Large intestine (tissue), 12 donors: ENCODE results near the gene CAMK1. TPM values are rescaled to one million over a fixed set of nuclear protein-coding genes. Genes with fewer than 3 reads are reported as not detected.

Source experiments
- DNase-seq, 2 donors: peaks; one replicate each; pipeline versions ENCODE4 v3.0.0 to v3.0.0-alpha.2; 2013
- H3K27ac ChIP-seq: one replicate; pipeline ENCODE4 v1.5.1; 2013; ENCODE audit warnings: low read length
- H3K27me3 ChIP-seq: 2 replicates; pipeline ENCODE4 v1.6.1; 2013; ENCODE audit warnings: low read length; ENCODE audit not compliant: control insufficient read depth, insufficient read depth
- H3K36me3 ChIP-seq: 2 replicates; pipeline ENCODE4 v1.6.1; 2013; ENCODE audit warnings: low read length; ENCODE audit not compliant: control insufficient read depth, insufficient read depth
- H3K4me1 ChIP-seq: one replicate; pipeline ENCODE4 v1.6.1; 2013; ENCODE audit warnings: low read length; ENCODE audit not compliant: control insufficient read depth, insufficient read depth
- H3K4me3 ChIP-seq: one replicate; pipeline ENCODE4 v1.5.1; 2013; ENCODE audit warnings: low read length
- H3K9me3 ChIP-seq: one replicate; pipeline ENCODE4 v1.6.1; 2013; ENCODE audit warnings: mild to moderate bottlenecking, low read depth, low read length, moderate library complexity; ENCODE audit not compliant: control insufficient read depth
- WGBS: methylation state at CpG from one replicate; pipeline ENCODE4 v1.1.5; 2013; ENCODE audit warnings: low lambda C conversion rate; ENCODE audit not compliant: insufficient coverage; 5-methylcytosine and 5-hydroxymethylcytosine counted together
- long read RNA-seq, 11 donors: transcript quantifications; one replicate each; lab custom pipeline, GENCODE V29; 2026
- polyA plus RNA-seq: library from polyadenylated mRNA; unstranded; fragments of 120-200 nt; gene quantifications from one replicate; pipeline ENCODE4 v1.2.1, GENCODE V29; 2013

Gene CAMK1
- 36.9 TPM for polyA plus RNA-seq
- long read RNA-seq, donor 1, partial matches to known transcripts, result 0 of 4 reads
- long read RNA-seq, donor 1, other reads (novel, unspliced or antisense), result 0 of 4 reads
- long read RNA-seq, donor 2, transcript CAMK1-201 (12 exons, 1,488 nt), result major isoform, 7 of 119 reads
- long read RNA-seq, donor 2, partial matches to known transcripts, result 55 of 119 reads
- long read RNA-seq, donor 2, other reads (novel, unspliced or antisense), result 56 of 119 reads
- long read RNA-seq, donor 3, result 0 reads
- long read RNA-seq, donor 4, result 0 reads
- long read RNA-seq, donor 5, transcript CAMK1-201 (12 exons, 1,488 nt), result major isoform, 5 of 6 reads
- long read RNA-seq, donor 5, partial matches to known transcripts, result 0 of 6 reads
- long read RNA-seq, donor 5, other reads (novel, unspliced or antisense), result 0 of 6 reads
- long read RNA-seq, donor 6, transcript CAMK1-201 (12 exons, 1,488 nt), result major isoform, 14 of 17 reads
- long read RNA-seq, donor 6, partial matches to known transcripts, result 0 of 17 reads
- long read RNA-seq, donor 6, other reads (novel, unspliced or antisense), result 0 of 17 reads
- long read RNA-seq, donor 7, partial matches to known transcripts, result 0 of 4 reads
- long read RNA-seq, donor 7, other reads (novel, unspliced or antisense), result 0 of 4 reads
- long read RNA-seq, donor 8, transcript CAMK1-201 (12 exons, 1,488 nt), result major isoform, 9 of 10 reads
- long read RNA-seq, donor 8, partial matches to known transcripts, result 0 of 10 reads
- long read RNA-seq, donor 8, other reads (novel, unspliced or antisense), result 0 of 10 reads
- long read RNA-seq, donor 9, transcript CAMK1-201 (12 exons, 1,488 nt), result major isoform, 6 of 430 reads
- long read RNA-seq, donor 9, partial matches to known transcripts, result 313 of 430 reads
- long read RNA-seq, donor 9, other reads (novel, unspliced or antisense), result 109 of 430 reads
- long read RNA-seq, donor 10, transcript CAMK1-201 (12 exons, 1,488 nt), result major isoform, 15 of 24 reads
- long read RNA-seq, donor 10, partial matches to known transcripts, result 8 of 24 reads
- long read RNA-seq, donor 10, other reads (novel, unspliced or antisense), result 0 of 24 reads
- long read RNA-seq, donor 11, partial matches to known transcripts, result 13 of 36 reads
- long read RNA-seq, donor 11, other reads (novel, unspliced or antisense), result 20 of 36 reads

DNA sequence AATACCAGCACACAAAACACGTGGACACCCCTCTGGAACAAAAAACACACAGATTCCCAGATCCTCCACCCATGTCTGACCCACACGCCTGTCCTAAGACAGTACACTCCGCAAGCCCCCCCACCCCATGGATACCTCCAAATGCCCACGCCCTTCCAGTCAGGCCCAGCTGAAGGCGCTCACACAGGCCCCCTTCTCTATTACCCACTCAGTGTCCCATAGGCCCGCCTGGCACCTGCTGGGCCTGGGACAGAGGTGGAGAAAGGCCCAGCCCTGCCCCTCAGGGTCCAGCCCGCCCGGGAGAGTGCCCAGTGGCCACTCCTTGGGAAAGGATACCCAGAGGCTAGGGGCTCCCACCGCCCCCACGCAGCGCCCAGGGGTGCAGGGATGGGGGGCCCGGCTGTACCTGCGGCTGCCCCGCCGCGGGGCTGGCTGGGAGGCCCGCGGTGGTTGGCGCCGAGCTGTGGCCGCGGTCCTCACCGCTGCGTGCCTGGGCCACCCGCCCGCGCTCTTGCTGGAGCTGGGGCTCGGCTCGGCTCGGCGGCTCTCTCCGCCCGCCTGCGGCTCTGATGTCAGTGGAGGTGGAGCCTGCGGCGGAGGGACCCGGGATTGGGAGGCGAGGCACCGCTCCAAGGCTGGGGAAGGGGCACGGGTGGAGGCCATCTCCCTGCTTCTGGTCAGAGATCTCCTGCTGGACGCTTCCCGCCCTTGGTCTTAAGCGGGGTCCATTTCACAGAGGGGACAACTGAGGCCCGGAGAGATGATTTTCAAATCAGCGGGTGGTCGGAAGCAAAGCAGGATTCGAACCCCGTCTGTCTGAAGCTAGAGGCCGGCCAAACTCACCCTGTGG lies at the start of gene CAMK1:
CAMK1 (minus strand) TSS at position 522 of the 850 bp plus-strand sequence. CDS start 2,198 bp downstream, outside the sequence.
- Histone ChIP-seq H3K27me3 (no peaks in the 10 kb centered on the region), H3K36me3 (peaks cover 21% of the 10 kb centered on the region), H3K4me3 (peak within 1 kb of the TSS; percentile 70), H3K27ac (peak within 1 kb of the TSS; percentile 65), H3K4me1 (peaks cover 26% of the 10 kb centered on the region), H3K9me3 (no peaks in the 10 kb centered on the region)
- peak; percentile 63 to 83 for DNase-seq
- WGBS, result no CpG with 5 or more reads among the region's 49 CpGs

DNA sequence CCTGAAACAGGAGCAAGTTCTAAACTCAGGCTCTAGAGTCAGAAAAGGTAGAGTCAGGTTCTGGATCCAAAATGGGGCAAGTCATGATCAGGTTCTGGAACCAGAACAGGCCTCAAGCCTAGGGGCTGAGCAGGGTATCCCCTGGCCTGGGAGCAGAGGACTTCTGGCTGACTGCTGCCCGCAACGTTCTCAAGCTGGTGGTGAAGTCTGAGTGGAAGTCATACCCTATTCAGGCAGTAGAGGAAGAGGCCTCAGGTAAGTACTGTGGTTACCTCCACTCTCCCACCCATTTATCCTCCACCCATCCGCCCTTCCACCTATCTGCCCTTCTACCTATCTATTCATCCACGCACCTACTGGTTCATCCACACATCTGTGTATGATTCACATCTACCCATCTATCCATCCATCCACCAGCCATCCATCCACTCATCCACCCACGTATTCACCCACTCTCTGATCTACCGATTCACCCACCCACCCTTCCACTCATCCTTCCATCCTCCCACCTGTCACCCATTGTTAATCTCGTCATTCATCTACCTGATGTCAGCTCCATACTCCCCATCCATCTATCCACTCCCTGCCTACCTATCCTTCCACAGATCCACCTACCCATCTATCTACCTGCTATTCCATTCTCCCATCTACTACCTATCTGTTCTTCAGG lies 49.1 kb upstream of the CAMK1 start:
- DNase-seq, result no peak
- WGBS, result 94% methylated on average over 3 of the region's 7 CpGs
- H3K4me1 ChIP-seq, result no peaks in the 10 kb centered on the region
- no peaks in the 10 kb centered on the region for H3K9me3 ChIP-seq
- peaks cover 13% of the 10 kb centered on the region for H3K36me3 ChIP-seq
- no peaks in the 10 kb centered on the region for H3K27me3 ChIP-seq
- H3K27ac ChIP-seq, result no peak overlapping the region
- H3K4me3 ChIP-seq, result no peak overlapping the region

DNA sequence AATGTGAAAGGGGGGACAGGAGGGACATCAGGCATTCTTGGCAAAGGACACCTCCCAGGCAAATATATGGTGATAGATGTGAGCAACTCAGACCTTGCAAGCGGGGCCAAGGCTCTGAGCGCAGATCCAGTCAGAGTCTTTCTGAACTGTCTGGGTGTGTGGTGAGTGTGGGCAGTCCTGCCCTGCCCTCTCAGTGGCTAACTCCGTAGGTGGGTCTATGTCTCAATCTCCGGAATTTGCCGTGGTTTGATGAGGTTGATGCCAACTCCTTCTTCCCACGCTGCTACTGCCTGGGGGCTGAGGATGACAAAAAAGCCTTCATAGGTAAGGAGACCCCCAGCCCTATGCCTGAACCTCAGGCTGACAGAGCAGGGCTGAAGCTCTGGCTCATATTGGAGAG lies 47.7 kb upstream of the CAMK1 start:
- Histone ChIP-seq H3K36me3 (peaks cover 17% of the 10 kb centered on the region), H3K27me3 (no peaks in the 10 kb centered on the region), H3K27ac (no peak overlapping the region), H3K4me1 (no peaks in the 10 kb centered on the region), H3K4me3 (no peak overlapping the region), H3K9me3 (no peaks in the 10 kb centered on the region)
- WGBS, result no CpG with 5 or more reads among the region's 6 CpGs
- DNase-seq, result no peak

DNA sequence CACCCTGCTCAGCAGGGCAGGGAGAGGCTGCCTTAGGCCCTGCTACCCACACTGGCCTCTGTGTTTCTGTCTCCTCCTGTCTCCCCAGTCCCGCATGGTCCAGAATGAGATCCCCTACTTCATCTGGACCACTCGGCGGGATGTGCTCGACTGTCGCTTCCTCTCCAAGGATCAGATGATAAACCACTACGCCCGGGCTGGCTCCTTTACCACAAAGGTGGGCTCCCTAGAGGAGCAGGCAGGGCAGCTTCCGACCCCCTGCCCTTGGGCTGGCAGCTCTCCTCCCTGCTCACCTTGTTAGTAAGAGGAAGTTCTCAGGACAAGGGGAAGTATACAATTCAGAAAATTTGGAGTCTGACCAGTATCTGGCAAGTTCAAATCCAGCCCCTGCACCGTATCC lies 46.2 kb upstream of the CAMK1 start:
- Histone ChIP-seq H3K27me3 (no peaks in the 10 kb centered on the region), H3K9me3 (no peaks in the 10 kb centered on the region), H3K36me3 (peaks cover 13% of the 10 kb centered on the region), H3K4me1 (no peaks in the 10 kb centered on the region), H3K4me3 (no peak overlapping the region), H3K27ac (no peak overlapping the region)
- WGBS, result no CpG with 5 or more reads among the region's 9 CpGs
- no peak for DNase-seq

DNA sequence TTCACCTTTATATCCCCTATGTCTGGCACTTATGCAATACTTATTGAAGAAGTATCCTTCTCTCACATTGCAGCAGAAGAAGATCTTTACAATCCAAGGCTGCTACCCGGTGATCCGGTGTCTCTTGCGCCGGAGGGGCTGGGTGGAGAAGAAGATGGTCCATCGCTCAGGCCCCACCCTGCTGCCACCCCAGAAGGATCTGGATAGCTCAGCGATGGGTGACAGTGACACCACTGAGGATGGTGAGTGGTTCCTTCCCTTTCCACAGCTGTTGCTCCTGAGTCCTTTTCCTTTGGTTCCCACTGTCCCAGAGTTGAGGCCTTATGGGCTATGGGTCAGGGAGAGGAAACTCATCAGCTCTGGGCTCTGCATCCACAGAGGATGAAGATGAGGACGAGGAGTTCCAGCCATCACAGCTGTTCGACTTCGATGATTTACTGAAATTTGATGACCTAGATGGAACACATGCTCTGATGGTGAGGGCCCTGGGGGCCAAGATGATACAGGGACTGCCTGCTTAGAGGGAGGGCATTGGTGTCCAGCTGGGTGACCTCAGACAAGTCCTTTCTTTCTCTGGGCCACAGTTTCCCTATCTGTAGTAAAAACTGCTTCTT lies 43.2 kb upstream of the CAMK1 start:
- H3K27ac ChIP-seq, result no peak overlapping the region
- no peaks in the 10 kb centered on the region for H3K27me3 ChIP-seq
- peaks cover 15% of the 10 kb centered on the region for H3K4me1 ChIP-seq
- no CpG with 5 or more reads among the region's 9 CpGs for WGBS
- no peaks in the 10 kb centered on the region for H3K9me3 ChIP-seq
- H3K36me3 ChIP-seq, result peaks cover 10% of the 10 kb centered on the region
- DNase-seq, result no peak
- H3K4me3 ChIP-seq, result no peak overlapping the region

DNA sequence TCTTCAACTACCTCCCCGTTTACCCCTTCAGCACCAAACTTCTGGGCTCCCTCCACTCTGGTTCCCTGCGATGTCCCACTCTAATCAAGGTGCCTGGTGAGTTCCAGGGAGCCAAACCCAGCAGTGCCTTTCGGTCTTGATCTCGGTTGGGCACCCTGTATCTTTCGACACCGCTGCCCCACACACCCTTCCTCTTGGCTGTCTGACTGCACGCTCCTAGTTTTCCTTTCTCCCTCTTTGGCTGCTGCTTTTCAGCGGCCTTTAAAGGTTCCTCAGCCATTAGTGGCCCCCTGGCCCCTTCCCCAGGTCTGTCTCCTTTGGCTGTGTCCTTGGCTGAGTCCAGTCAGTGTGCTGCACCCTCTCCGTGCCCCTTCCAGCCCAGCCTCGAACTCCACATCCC lies 41.1 kb upstream of the CAMK1 start:
- no peak overlapping the region for H3K27ac ChIP-seq
- no peaks in the 10 kb centered on the region for H3K9me3 ChIP-seq
- peaks cover 27% of the 10 kb centered on the region for H3K36me3 ChIP-seq
- WGBS, result 80% methylated on average over 2 of the region's 10 CpGs
- no peak overlapping the region for H3K4me3 ChIP-seq
- DNase-seq, result no peak
- H3K4me1 ChIP-seq, result peaks cover 16% of the 10 kb centered on the region
- H3K27me3 ChIP-seq, result no peaks in the 10 kb centered on the region

DNA sequence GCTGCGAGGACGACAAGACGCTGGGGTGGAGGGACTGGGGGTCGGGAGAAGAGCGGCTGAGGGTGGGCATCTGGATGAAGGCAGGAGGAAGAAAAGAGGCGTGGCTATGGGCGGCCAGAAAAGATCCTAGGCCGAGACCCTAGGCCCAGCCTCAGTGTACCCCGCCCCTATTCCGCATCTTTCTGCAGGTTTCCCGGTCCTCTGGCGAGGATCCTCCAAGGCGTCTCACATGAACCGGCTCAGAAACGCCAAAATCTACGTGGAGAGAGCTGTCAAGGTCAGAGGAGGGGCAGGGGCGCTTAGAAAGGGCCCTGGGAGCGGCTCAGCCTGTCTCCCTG lies 40.7 kb upstream of the CAMK1 start:
- peak overlapping the region; percentile 59 for H3K4me3 ChIP-seq
- H3K27me3 ChIP-seq, result no peaks in the 10 kb centered on the region
- peaks cover 21% of the 10 kb centered on the region for H3K4me1 ChIP-seq
- peak overlapping the region; percentile 92 for H3K27ac ChIP-seq
- no peaks in the 10 kb centered on the region for H3K9me3 ChIP-seq
- WGBS, result no CpG with 5 or more reads among the region's 18 CpGs
- H3K36me3 ChIP-seq, result peaks cover 29% of the 10 kb centered on the region
- DNase-seq, result peak in 1 of 2 donors; percentile 34

DNA sequence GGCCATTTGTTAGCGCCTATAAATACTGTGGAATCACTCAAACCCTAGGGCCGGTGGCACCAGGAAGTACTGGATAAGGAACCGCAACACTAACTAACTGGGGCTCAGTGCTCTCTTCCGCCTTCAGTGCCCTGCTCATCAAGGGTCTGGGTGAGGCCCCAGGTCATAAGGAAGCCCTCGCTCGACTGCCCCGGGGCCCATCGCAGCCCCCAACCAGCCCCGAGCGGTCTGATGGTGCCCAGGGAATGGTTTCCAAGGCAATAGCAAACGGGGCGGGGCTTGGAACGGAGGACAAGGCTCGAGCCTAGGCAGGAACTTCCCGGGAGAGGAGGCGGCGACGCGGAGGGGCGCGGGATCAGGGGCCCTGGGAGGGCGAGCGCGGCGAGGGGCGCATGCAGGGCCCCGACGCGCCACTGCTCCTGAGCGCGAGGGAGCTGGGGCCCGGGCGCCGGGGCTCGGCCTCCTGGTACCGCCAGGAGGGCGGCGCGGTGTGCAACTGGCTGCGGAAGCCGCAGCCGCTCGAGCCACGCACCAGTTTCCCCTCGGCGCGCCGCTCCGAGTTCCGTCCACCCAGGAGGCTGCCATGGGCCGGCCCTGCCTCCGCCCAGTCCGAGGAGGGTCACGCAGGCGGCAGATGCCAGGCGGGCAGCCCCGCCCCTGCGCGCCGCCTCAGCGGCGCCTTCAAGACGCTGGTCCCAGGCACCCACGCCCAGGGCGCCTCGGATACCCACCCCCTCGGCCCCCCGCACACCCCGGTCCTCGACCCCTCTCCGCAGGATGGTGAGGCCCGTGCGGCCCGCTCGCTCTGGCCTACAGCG lies 40.1 kb upstream of the CAMK1 start, which contains the start of gene TTLL3:
TTLL3 (plus strand) TSS at position 648 of the 818 bp plus-strand sequence. CDS start 400 bp downstream, outside the sequence.
- no peaks in the 10 kb centered on the region for H3K27me3 ChIP-seq
- DNase-seq, result peak; percentile 60 to 89
- H3K4me3 ChIP-seq, result peak within 1 kb of the TSS; percentile 59
- H3K4me1 ChIP-seq, result peaks cover 23% of the 10 kb centered on the region
- peaks cover 35% of the 10 kb centered on the region for H3K36me3 ChIP-seq
- H3K9me3 ChIP-seq, result no peaks in the 10 kb centered on the region
- H3K27ac ChIP-seq, result peak within 1 kb of the TSS; percentile 92
- no CpG with 5 or more reads among the region's 76 CpGs for WGBS
